ENCODE results near the gene GRAP2. TPM values are rescaled to one million over a fixed set of nuclear protein-coding genes. Genes with fewer than 3 reads are reported as not detected.

Gene GRAP2
- total and polyA plus RNA-seq, 10 of the 15 experiments (the other 5 are each of a cell fraction or from before 2014, with no cell fraction given): 3.3 to 79.1 (median 59.6) TPM

DNA sequence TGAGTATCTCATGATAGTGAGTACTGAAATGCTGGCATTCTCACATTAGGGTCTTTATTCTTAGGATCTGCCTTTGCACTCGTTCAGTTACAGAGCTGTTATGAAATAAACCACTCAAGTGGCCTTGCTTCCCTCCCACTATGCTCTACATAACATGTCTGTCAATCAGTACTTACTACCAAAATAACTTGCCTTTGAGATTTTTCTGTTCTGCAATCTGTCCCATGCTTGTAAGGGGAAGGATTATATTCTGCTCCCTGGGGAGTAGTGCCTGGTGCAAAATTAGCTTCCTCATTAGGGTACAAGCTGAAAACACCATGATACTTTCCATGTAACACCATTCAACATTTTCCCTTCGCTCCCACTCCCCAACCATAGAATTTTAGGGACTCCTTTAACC, 1.9 kb upstream of the GRAP2 start (continued):
- TF ChIP-seq NR2F1 (conservative IDR thresholded peaks at IDR 0.05) (no peak), ZNF217 (IDR thresholded peaks at IDR 0.05) (0 out of 2 replicates have a peak, but pooled peaks have one; percentile 43), SIX5 (IDR thresholded peaks at IDR 0.05; ENCODE audit: low read depth, low read length, severe bottlenecking) (no peak), IKZF1 (conservative IDR thresholded peaks at IDR 0.05) (peak; percentile 84), SREBF2 (IDR thresholded peaks at IDR 0.05; ENCODE audit: low read length) (no peak), EP300 (IDR thresholded peaks at IDR 0.05; ENCODE audit: borderline replicate concordance in 1 of 2, control insufficient read depth in 1 of 2, low read depth in 2 of 2, low read length in 2 of 2) (peak; percentile 51 to 67; a peak in 1 of 4 replicates), LARP7 (IDR thresholded peaks at IDR 0.05) (no peak), SMAD1 (IDR thresholded peaks at IDR 0.05; ENCODE audit: low read depth, partially characterized antibody) (peak; percentile 51), CBFB (IDR thresholded peaks at IDR 0.05; ENCODE audit: low read depth) (no peak), GABPA (IDR thresholded peaks at IDR 0.05; ENCODE audit: low read depth) (no peak), NFYA (IDR thresholded peaks at IDR 0.05; ENCODE audit: borderline replicate concordance, low read depth, low read length) (no peak), YY1 (IDR thresholded peaks at IDR 0.05; ENCODE audit: low read depth, low read length) (no peak), NFIC (IDR thresholded peaks at IDR 0.05; ENCODE audit: low read depth, low read length) (peak; percentile 59), RUNX3 (IDR thresholded peaks at IDR 0.05; ENCODE audit: low read length) (peak; percentile 45), RAD51 (IDR thresholded peaks at IDR 0.05) (no peak)
- TF ChIP-seq, protein P1, sequence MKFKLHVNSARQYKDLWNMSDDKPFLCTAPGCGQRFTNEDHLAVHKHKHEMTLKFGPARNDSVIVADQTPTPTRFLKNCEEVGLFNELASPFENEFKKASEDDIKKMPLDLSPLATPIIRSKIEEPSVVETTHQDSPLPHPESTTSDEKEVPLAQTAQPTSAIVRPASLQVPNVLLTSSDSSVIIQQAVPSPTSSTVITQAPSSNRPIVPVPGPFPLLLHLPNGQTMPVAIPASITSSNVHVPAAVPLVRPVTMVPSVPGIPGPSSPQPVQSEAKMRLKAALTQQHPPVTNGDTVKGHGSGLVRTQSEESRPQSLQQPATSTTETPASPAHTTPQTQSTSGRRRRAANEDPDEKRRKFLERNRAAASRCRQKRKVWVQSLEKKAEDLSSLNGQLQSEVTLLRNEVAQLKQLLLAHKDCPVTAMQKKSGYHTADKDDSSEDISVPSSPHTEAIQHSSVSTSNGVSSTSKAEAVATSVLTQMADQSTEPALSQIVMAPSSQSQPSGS (IDR thresholded peaks at IDR 0.05; ENCODE audit: low read length): peak; percentile 70; the same call in 1 of the 2 replicates
- TF ChIP-seq, protein P2, sequence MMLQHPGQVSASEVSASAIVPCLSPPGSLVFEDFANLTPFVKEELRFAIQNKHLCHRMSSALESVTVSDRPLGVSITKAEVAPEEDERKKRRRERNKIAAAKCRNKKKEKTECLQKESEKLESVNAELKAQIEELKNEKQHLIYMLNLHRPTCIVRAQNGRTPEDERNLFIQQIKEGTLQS (IDR thresholded peaks at IDR 0.05; ENCODE audit: borderline replicate concordance, extremely low read depth, low read depth, low read length): no peak
- TF ChIP-seq, protein P3, sequence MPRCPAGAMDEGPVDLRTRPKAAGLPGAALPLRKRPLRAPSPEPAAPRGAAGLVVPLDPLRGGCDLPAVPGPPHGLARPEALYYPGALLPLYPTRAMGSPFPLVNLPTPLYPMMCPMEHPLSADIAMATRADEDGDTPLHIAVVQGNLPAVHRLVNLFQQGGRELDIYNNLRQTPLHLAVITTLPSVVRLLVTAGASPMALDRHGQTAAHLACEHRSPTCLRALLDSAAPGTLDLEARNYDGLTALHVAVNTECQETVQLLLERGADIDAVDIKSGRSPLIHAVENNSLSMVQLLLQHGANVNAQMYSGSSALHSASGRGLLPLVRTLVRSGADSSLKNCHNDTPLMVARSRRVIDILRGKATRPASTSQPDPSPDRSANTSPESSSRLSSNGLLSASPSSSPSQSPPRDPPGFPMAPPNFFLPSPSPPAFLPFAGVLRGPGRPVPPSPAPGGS (IDR thresholded peaks at IDR 0.05; ENCODE audit: borderline replicate concordance, insufficient read depth, low read depth, low read length, poor library complexity, severe bottlenecking): peak; percentile 24
- TF ChIP-seq, protein P4, sequence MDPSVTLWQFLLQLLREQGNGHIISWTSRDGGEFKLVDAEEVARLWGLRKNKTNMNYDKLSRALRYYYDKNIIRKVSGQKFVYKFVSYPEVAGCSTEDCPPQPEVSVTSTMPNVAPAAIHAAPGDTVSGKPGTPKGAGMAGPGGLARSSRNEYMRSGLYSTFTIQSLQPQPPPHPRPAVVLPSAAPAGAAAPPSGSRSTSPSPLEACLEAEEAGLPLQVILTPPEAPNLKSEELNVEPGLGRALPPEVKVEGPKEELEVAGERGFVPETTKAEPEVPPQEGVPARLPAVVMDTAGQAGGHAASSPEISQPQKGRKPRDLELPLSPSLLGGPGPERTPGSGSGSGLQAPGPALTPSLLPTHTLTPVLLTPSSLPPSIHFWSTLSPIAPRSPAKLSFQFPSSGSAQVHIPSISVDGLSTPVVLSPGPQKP (IDR thresholded peaks at IDR 0.05; ENCODE audit: low read depth, low read length): no peak
- TF ChIP-seq, protein P5, sequence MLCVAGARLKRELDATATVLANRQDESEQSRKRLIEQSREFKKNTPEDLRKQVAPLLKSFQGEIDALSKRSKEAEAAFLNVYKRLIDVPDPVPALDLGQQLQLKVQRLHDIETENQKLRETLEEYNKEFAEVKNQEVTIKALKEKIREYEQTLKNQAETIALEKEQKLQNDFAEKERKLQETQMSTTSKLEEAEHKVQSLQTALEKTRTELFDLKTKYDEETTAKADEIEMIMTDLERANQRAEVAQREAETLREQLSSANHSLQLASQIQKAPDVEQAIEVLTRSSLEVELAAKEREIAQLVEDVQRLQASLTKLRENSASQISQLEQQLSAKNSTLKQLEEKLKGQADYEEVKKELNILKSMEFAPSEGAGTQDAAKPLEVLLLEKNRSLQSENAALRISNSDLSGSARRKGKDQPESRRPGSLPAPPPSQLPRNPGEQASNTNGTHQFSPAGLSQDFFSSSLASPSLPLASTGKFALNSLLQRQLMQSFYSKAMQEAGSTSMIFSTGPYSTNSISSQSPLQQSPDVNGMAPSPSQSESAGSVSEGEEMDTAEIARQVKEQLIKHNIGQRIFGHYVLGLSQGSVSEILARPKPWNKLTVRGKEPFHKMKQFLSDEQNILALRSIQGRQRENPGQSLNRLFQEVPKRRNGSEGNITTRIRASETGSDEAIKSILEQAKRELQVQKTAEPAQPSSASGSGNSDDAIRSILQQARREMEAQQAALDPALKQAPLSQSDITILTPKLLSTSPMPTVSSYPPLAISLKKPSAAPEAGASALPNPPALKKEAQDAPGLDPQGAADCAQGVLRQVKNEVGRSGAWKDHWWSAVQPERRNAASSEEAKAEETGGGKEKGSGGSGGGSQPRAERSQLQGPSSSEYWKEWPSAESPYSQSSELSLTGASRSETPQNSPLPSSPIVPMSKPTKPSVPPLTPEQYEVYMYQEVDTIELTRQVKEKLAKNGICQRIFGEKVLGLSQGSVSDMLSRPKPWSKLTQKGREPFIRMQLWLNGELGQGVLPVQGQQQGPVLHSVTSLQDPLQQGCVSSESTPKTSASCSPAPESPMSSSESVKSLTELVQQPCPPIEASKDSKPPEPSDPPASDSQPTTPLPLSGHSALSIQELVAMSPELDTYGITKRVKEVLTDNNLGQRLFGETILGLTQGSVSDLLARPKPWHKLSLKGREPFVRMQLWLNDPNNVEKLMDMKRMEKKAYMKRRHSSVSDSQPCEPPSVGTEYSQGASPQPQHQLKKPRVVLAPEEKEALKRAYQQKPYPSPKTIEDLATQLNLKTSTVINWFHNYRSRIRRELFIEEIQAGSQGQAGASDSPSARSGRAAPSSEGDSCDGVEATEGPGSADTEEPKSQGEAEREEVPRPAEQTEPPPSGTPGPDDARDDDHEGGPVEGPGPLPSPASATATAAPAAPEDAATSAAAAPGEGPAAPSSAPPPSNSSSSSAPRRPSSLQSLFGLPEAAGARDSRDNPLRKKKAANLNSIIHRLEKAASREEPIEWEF (IDR thresholded peaks at IDR 0.05; ENCODE audit: insufficient replicate concordance, low read depth, low read length): peak; percentile 73
